K562 (cell line): ENCODE results near the gene STIM1. TPM values are rescaled to one million over a fixed set of nuclear protein-coding genes. Genes with fewer than 3 reads are reported as not detected.

Experiments used
- JUND ChIP-seq, 2 experiments: IDR thresholded peaks; 2 replicates in 1 of 2; 3 replicates in 1 of 2; pipeline ENCODE4 v1.6.1; 2011; ENCODE audit warnings: borderline replicate concordance in 2 of 2, low read depth in 2 of 2, low read length in 2 of 2, improper control_type of control experiment in 1 of 2, missing biosample characterization in 1 of 2, missing genetic modification characterization in 1 of 2, missing genetic modification reagents in 1 of 2
- KDM5B ChIP-seq: fragments of 200-600 bp; sonication (generic); IDR thresholded peaks from 2 replicates; pipeline ENCODE4 v1.6.1; 2012; ENCODE audit warnings: low read depth, mild to moderate bottlenecking, moderate library complexity, low read length, control low read depth, inconsistent platforms; ENCODE audit not compliant: insufficient replicate concordance
- MAZ ChIP-seq, 2 experiments: fragments of 450-650 bp in 1 of 2; sonication (generic) in 1 of 2; formaldehyde crosslinking; IDR thresholded peaks in 1 of 2; conservative IDR thresholded peaks in 1 of 2; 2 replicates each; pipeline versions ENCODE4 v1.4.0 to v1.5.0; 2020; ENCODE audit warnings: mild to moderate bottlenecking in 1 of 2, missing genetic modification reagents in 1 of 2
- ZBTB8A ChIP-seq: fragments of 450-650 bp; IDR thresholded peaks from 2 replicates; pipeline ENCODE4 v1.6.1; 2018; ENCODE audit warnings: mild to moderate bottlenecking, moderate library complexity; ENCODE audit not compliant: partially characterized antibody
- ZNF384 ChIP-seq: IDR thresholded peaks from 2 replicates; pipeline ENCODE4 v1.6.1; 2012; ENCODE audit warnings: low read depth, low read length, improper control_type of control experiment
- ZNF717 ChIP-seq: fragments of 250-450 bp; sonication (Bioruptor Pico); IDR thresholded peaks from 2 replicates; pipeline ENCODE4 v1.5.0; 2021
- polyA plus RNA-seq, 8 experiments: library from polyadenylated mRNA; depleted of rRNA in 4 of 8; stranded (reverse) in 5 of 8; unstranded in 3 of 8; fragments of >200 nt; fragmentation: Nextera tagmentation in 2 of 8; fragmentation: Illumina TruSeq in 1 of 8; extraction: Ambion mirVana in 2 of 8; extraction: Trizol in 1 of 8; gene quantifications; 2 replicates each; pipeline versions ENCODE4 v1.2.1 to v1.2.3, GENCODE V29; 2011 to 2014; ENCODE audit warnings: inconsistent platforms in 1 of 8, missing spikeins in 1 of 8
- total RNA-seq, 7 experiments: library from RNA; depleted of rRNA in 6 of 7; stranded (reverse); fragments of >200 nt in 6 of 7; fragmentation: Illumina TruSeq in 2 of 7; extraction: Trizol in 2 of 7; gene quantifications; 2 replicates each; pipeline versions ENCODE4 v1.2.1 to v1.2.3, GENCODE V29; 2011 to 2021; ENCODE audit warnings: low replicate concordance in 1 of 7
- TF ChIP-seq, protein P1 (sequence below): IDR thresholded peaks from 3 replicates; pipeline ENCODE4 v1.6.1; 2011; ENCODE audit warnings: borderline replicate concordance, mild to moderate bottlenecking, moderate library complexity; ENCODE audit not compliant: insufficient read length; ENCODE audit errors: extremely low read depth
- TF ChIP-seq, protein P2 (sequence below): sonication (generic); formaldehyde crosslinking; IDR thresholded peaks from 2 replicates; pipeline ENCODE4 v1.8.1; 2023; ENCODE audit warnings: missing genetic modification reagents, mild to moderate bottlenecking, borderline replicate concordance
- TF ChIP-seq, protein P3 (sequence below): sonication (generic); formaldehyde crosslinking; IDR thresholded peaks from 2 replicates; pipeline ENCODE4 v1.8.0; 2022; ENCODE audit warnings: missing genetic modification reagents, mild to moderate bottlenecking, moderate library complexity, borderline replicate concordance

STIM1 gene
- total and polyA plus RNA-seq, 9 of the 15 experiments (the other 6 are each of a cell fraction or from before 2014, with no cell fraction given) = 7.7 to 50.5 (median 22.5) TPM

DNA sequence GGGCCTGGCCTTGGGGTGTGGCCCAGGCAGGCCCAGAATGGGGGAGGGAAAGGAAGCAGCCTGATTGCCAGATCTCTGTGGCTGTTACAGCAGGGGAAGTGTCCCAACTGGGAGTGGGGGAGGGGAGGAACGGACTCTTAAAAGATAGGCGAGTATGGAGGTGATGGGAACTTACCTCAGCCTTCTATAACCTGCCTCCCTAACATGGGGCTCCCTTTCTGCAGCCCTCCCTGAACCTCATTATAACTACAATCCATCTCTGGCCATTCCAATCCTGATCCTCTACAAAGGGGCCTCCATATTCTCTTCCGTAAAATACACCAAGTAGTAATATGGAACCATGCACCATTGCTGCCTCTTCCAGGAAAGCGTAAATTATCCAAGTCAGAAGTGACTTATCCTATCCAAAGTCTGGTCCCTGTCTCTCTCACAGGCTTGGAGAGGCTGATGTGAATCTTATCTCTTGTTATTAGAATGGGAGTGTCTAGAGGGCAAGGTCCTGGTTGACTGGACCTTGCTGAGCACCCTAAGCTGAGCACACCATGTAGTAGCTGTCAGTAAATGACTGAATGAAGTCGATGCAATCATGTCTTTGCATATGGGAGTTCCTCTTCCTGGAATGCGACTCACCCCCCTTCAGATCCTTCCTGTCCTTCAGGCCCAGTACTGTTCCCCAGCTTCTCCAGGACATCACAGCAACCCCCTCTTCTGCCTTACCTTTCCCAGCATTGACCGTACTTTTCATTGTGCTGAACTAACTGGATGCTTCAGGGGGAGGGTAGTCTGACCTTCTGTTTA is 20.6 kb upstream of the STIM1 start (continued):
- TF ChIP-seq, protein P1, sequence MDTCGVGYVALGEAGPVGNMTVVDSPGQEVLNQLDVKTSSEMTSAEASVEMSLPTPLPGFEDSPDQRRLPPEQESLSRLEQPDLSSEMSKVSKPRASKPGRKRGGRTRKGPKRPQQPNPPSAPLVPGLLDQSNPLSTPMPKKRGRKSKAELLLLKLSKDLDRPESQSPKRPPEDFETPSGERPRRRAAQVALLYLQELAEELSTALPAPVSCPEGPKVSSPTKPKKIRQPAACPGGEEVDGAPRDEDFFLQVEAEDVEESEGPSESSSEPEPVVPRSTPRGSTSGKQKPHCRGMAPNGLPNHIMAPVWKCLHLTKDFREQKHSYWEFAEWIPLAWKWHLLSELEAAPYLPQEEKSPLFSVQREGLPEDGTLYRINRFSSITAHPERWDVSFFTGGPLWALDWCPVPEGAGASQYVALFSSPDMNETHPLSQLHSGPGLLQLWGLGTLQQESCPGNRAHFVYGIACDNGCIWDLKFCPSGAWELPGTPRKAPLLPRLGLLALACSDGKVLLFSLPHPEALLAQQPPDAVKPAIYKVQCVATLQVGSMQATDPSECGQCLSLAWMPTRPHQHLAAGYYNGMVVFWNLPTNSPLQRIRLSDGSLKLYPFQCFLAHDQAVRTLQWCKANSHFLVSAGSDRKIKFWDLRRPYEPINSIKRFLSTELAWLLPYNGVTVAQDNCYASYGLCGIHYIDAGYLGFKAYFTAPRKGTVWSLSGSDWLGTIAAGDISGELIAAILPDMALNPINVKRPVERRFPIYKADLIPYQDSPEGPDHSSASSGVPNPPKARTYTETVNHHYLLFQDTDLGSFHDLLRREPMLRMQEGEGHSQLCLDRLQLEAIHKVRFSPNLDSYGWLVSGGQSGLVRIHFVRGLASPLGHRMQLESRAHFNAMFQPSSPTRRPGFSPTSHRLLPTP = no peak
- TF ChIP-seq JUND (IDR thresholded peaks at IDR 0.05; ENCODE audit: borderline replicate concordance, low read depth, low read length) = peak; percentile 81
- TF ChIP-seq JUND (tag; IDR thresholded peaks at IDR 0.05; ENCODE audit: borderline replicate concordance, low read depth, low read length) = peak; percentile 75; the same call in 2 of the 3 replicates
- TF ChIP-seq ZBTB8A = no peak
- TF ChIP-seq, protein P2, sequence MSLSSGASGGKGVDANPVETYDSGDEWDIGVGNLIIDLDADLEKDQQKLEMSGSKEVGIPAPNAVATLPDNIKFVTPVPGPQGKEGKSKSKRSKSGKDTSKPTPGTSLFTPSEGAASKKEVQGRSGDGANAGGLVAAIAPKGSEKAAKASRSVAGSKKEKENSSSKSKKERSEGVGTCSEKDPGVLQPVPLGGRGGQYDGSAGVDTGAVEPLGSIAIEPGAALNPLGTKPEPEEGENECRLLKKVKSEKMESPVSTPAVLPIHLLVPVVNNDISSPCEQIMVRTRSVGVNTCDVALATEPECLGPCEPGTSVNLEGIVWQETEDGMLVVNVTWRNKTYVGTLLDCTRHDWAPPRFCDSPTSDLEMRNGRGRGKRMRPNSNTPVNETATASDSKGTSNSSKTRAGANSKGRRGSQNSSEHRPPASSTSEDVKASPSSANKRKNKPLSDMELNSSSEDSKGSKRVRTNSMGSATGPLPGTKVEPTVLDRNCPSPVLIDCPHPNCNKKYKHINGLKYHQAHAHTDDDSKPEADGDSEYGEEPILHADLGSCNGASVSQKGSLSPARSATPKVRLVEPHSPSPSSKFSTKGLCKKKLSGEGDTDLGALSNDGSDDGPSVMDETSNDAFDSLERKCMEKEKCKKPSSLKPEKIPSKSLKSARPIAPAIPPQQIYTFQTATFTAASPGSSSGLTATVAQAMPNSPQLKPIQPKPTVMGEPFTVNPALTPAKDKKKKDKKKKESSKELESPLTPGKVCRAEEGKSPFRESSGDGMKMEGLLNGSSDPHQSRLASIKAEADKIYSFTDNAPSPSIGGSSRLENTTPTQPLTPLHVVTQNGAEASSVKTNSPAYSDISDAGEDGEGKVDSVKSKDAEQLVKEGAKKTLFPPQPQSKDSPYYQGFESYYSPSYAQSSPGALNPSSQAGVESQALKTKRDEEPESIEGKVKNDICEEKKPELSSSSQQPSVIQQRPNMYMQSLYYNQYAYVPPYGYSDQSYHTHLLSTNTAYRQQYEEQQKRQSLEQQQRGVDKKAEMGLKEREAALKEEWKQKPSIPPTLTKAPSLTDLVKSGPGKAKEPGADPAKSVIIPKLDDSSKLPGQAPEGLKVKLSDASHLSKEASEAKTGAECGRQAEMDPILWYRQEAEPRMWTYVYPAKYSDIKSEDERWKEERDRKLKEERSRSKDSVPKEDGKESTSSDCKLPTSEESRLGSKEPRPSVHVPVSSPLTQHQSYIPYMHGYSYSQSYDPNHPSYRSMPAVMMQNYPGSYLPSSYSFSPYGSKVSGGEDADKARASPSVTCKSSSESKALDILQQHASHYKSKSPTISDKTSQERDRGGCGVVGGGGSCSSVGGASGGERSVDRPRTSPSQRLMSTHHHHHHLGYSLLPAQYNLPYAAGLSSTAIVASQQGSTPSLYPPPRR = no peak
- TF ChIP-seq ZNF717 (CRISPR knock-in tag) = no peak
- peak in 1 of 2 experiments; percentile 53; a peak in 3 of 4 replicates for TF ChIP-seq MAZ (CRISPR knock-in tag; conservative IDR thresholded peaks at IDR 0.05 in 1 of 2, IDR thresholded peaks at IDR 0.05 in 1 of 2)
- 0 out of 2 replicates have a peak, but pooled peaks have one; percentile 17 for TF ChIP-seq ZNF384
- TF ChIP-seq KDM5B = no peak
- TF ChIP-seq, protein P3, sequence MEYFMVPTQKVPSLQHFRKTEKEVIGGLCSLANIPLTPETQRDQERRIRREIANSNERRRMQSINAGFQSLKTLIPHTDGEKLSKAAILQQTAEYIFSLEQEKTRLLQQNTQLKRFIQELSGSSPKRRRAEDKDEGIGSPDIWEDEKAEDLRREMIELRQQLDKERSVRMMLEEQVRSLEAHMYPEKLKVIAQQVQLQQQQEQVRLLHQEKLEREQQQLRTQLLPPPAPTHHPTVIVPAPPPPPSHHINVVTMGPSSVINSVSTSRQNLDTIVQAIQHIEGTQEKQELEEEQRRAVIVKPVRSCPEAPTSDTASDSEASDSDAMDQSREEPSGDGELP = peak; percentile 65; the same call in 1 of the 2 replicates
